ENCODE measurements around the gene BCCIP.
A peak's percentile ranks its signal among the peaks of the same experiment; 100 is the strongest.

BCCIP gene

GRCh38 chr10:125797424-125797823 lies 25.9 kb upstream of the BCCIP start:
- Histone ChIP-seq H3K36me3 (peaks cover 77% of the 10 kb centered on the region), H3K4me2 (no peak overlapping the region), H3K27me3 (no peaks in the 10 kb centered on the region), H3K27ac (no peak overlapping the region), H3K9me3 (peaks cover 10% of the 10 kb centered on the region; the same call in 1 of the 2 replicates), H3K4me3 (no peak overlapping the region), H3K9ac (no peak overlapping the region), H3K4me1 (peaks cover 52% of the 10 kb centered on the region), H4K20me1 (0 out of 2 replicates have a peak, but pooled peaks cover 5% of the 10 kb centered on the region)
- no peak for TF ChIP-seq Cebpa-rat (IDR thresholded peaks at IDR 0.05)

GRCh38 chr10:125797994-125798662 lies 25.2 kb upstream of the BCCIP start:
- Histone ChIP-seq H3K4me3 (no peak overlapping the region), H3K27ac (no peak overlapping the region), H3K9ac (no peak overlapping the region), H3K27me3 (no peaks in the 10 kb centered on the region), H3K4me1 (peaks cover 59% of the 10 kb centered on the region), H3K36me3 (peaks cover 71% of the 10 kb centered on the region), H3K9me3 (peaks cover 10% of the 10 kb centered on the region; the same call in 1 of the 2 replicates), H4K20me1 (0 out of 2 replicates have a peak, but pooled peaks cover 5% of the 10 kb centered on the region), H3K4me2 (no peak overlapping the region)
- TF ChIP-seq Cebpa-rat (IDR thresholded peaks at IDR 0.05): no peak

GRCh38 chr10:125799451-125800182 lies 23.7 kb upstream of the BCCIP start:
- no peak for TF ChIP-seq Cebpa-rat (IDR thresholded peaks at IDR 0.05)
- peaks cover 10% of the 10 kb centered on the region; the same call in 1 of the 2 replicates for H3K9me3 ChIP-seq
- H3K27ac ChIP-seq: no peak overlapping the region
- H3K4me1 ChIP-seq: peaks cover 66% of the 10 kb centered on the region
- peak overlapping the region; percentile 57 for H3K4me2 ChIP-seq
- no peak overlapping the region for H3K9ac ChIP-seq
- peaks cover 72% of the 10 kb centered on the region for H3K36me3 ChIP-seq
- no peaks in the 10 kb centered on the region for H3K27me3 ChIP-seq
- no peak overlapping the region for H3K4me3 ChIP-seq
- H4K20me1 ChIP-seq: 0 out of 2 replicates have a peak, but pooled peaks cover 5% of the 10 kb centered on the region

- no peaks in the 10 kb centered on the region for H3K27me3 ChIP-seq
- no peaks in the 10 kb centered on the region for H4K20me1 ChIP-seq
- peaks cover 74% of the 10 kb centered on the region for H3K36me3 ChIP-seq
- H3K27ac ChIP-seq: no peak overlapping the region
- no peak overlapping the region for H3K9ac ChIP-seq
- peaks cover 49% of the 10 kb centered on the region for H3K4me1 ChIP-seq
- peak overlapping the region; percentile 75 for H3K4me2 ChIP-seq
- peaks cover 10% of the 10 kb centered on the region; the same call in 1 of the 2 replicates for H3K9me3 ChIP-seq
- no peak for TF ChIP-seq Cebpa-rat (IDR thresholded peaks at IDR 0.05)
- H3K4me3 ChIP-seq: no peak overlapping the region
Observed at GRCh38 chr10:125801574-125801973, 21.8 kb upstream of the BCCIP start.

- peak overlapping the region; percentile 75 for H3K4me2 ChIP-seq
Observed at GRCh38 chr10:125802131-125802530, 21.2 kb upstream of the BCCIP start.

GRCh38 chr10:125802739-125803138 lies 20.6 kb upstream of the BCCIP start:
- H3K36me3 ChIP-seq: peaks cover 74% of the 10 kb centered on the region
- H3K9me3 ChIP-seq: peaks cover 10% of the 10 kb centered on the region; the same call in 1 of the 2 replicates
- H3K27ac ChIP-seq: peak overlapping the region; percentile 14; the same call in 1 of the 2 replicates
- no peak for TF ChIP-seq Cebpa-rat (IDR thresholded peaks at IDR 0.05)
- H3K4me1 ChIP-seq: peaks cover 48% of the 10 kb centered on the region
- no peaks in the 10 kb centered on the region for H3K27me3 ChIP-seq
- no peak overlapping the region for H3K9ac ChIP-seq
- H3K4me3 ChIP-seq: no peak overlapping the region
- H3K4me2 ChIP-seq: peak overlapping the region; percentile 75
- no peaks in the 10 kb centered on the region for H4K20me1 ChIP-seq

More at GRCh38 chr10:125802131-125802530, 21.2 kb upstream of the BCCIP start:
- Histone ChIP-seq H3K9ac (no peak overlapping the region), H3K9me3 (peaks cover 10% of the 10 kb centered on the region; the same call in 1 of the 2 replicates), H4K20me1 (no peaks in the 10 kb centered on the region), H3K36me3 (peaks cover 74% of the 10 kb centered on the region), H3K27ac (peak overlapping the region; percentile 14), H3K27me3 (no peaks in the 10 kb centered on the region), H3K4me3 (no peak overlapping the region), H3K4me1 (peaks cover 48% of the 10 kb centered on the region)
- no peak for TF ChIP-seq Cebpa-rat (IDR thresholded peaks at IDR 0.05)

GRCh38 chr10:125808047-125808446 lies 15.3 kb upstream of the BCCIP start:
- Histone ChIP-seq H3K36me3 (peaks cover 79% of the 10 kb centered on the region), H3K27me3 (no peaks in the 10 kb centered on the region), H3K9me3 (0 out of 2 replicates have a peak, but pooled peaks cover 6% of the 10 kb centered on the region), H3K4me3 (no peak overlapping the region), H3K9ac (no peak overlapping the region), H3K4me1 (peaks cover 20% of the 10 kb centered on the region), H3K27ac (no peak overlapping the region), H4K20me1 (no peaks in the 10 kb centered on the region), H3K4me2 (no peak overlapping the region)
- TF ChIP-seq Cebpa-rat (IDR thresholded peaks at IDR 0.05): no peak

GRCh38 chr10:125811251-125811650 lies 12.1 kb upstream of the BCCIP start:
- Histone ChIP-seq H3K4me1 (peaks cover 12% of the 10 kb centered on the region), H3K4me2 (peak overlapping the region; percentile 34; the same call in 1 of the 2 replicates), H3K9ac (no peak overlapping the region), H3K36me3 (peaks cover 79% of the 10 kb centered on the region), H3K9me3 (0 out of 2 replicates have a peak, but pooled peaks cover 6% of the 10 kb centered on the region), H3K27me3 (no peaks in the 10 kb centered on the region), H3K4me3 (no peak overlapping the region), H4K20me1 (no peaks in the 10 kb centered on the region), H3K27ac (no peak overlapping the region)
- no peak for TF ChIP-seq Cebpa-rat (IDR thresholded peaks at IDR 0.05)

GRCh38 chr10:125812128-125812750 lies 11.1 kb upstream of the BCCIP start:
- Histone ChIP-seq H3K27ac (no peak overlapping the region), H3K36me3 (peaks cover 72% of the 10 kb centered on the region)
- TF ChIP-seq Cebpa-rat (IDR thresholded peaks at IDR 0.05): no peak

More at GRCh38 chr10:125812128-125812750, 11.1 kb upstream of the BCCIP start:
- Histone ChIP-seq H3K27me3 (no peaks in the 10 kb centered on the region), H4K20me1 (no peaks in the 10 kb centered on the region), H3K9ac (no peak overlapping the region), H3K9me3 (0 out of 2 replicates have a peak, but pooled peaks cover 6% of the 10 kb centered on the region), H3K4me2 (no peak overlapping the region), H3K4me1 (peaks cover 12% of the 10 kb centered on the region), H3K4me3 (no peak overlapping the region)

All from BLaER1 (cell line).